PC-9 (cell line): ENCODE data around the gene CUL1. TPM values are rescaled to one million over a fixed set of nuclear protein-coding genes. Genes with fewer than 3 reads are reported as not detected.
"Not testable (repeated sequence)": the region's sequence is repeated elsewhere in the genome, so short reads cannot be mapped to it uniquely, and the experiment has no call there.

Experiments
- BruUV-seq: library from RNA; stranded (reverse); fragments of 400-500 nt; replicated peaks from 2 replicates; lab custom pipeline; 2021; lab: Mats Ljungman, UMichigan
- CTCF ChIA-PET: fragments of 300-600 bp; sonication (Branson Sonifier 250); formaldehyde crosslinking; loops from one replicate; lab custom pipeline; 2022; ENCODE audit warnings: antibody characterized with exemption; lab: Charles Lee
- POLR2A ChIA-PET: fragments of 300-600 bp; sonication (Branson Sonifier 250); formaldehyde crosslinking; loops from one replicate; lab custom pipeline; 2022; ENCODE audit warnings: antibody characterized with exemption; ENCODE audit not compliant: unreplicated experiment; lab: Charles Lee
- DNase-seq, 2 experiments: peaks; one replicate each; pipeline versions ENCODE4 v3.0.0 to v3.0.0-alpha.2; 2015 to 2022; ENCODE audit warnings: mixed read lengths in 1 of 2
- H2AFZ ChIP-seq: fragments of 200-600 bp; sonication (generic); 2 replicates; pipeline ENCODE4 v1.8.1; 2017; ENCODE audit warnings: antibody characterized with exemption
- H3F3A ChIP-seq: fragments of 200-600 bp; sonication (generic); 2 replicates; pipeline ENCODE4 v1.8.1; 2017; ENCODE audit warnings: antibody characterized with exemption, mild to moderate bottlenecking, low read depth; ENCODE audit not compliant: insufficient read depth
- H3K27ac ChIP-seq: fragments of 200-600 bp; sonication (generic); 2 replicates; pipeline ENCODE4 v1.6.1; 2016; ENCODE audit warnings: mixed run types
- H3K27me3 ChIP-seq: fragments of 200-600 bp; sonication (generic); 2 replicates; pipeline ENCODE4 v1.6.1; 2016; ENCODE audit warnings: low read depth, mixed run types; ENCODE audit not compliant: insufficient read depth
- H3K36me3 ChIP-seq: fragments of 200-600 bp; sonication (generic); 2 replicates; pipeline ENCODE4 v1.6.1; 2016; ENCODE audit warnings: low read depth, mixed run types
- H3K4me1 ChIP-seq: fragments of 200-600 bp; sonication (generic); replicated peaks from 2 replicates; pipeline ENCODE4 v1.6.1; 2016; ENCODE audit warnings: mixed run types; ENCODE audit not compliant: insufficient read depth
- H3K4me2 ChIP-seq: fragments of 200-600 bp; sonication (generic); 2 replicates; pipeline ENCODE4 v1.6.1; 2017; ENCODE audit warnings: mixed run types
- H3K4me3 ChIP-seq: fragments of 200-600 bp; sonication (generic); 2 replicates; pipeline ENCODE4 v1.6.1; 2016; ENCODE audit warnings: mixed run types
- H3K79me2 ChIP-seq: fragments of 200-600 bp; sonication (generic); 2 replicates; pipeline ENCODE4 v1.6.1; 2017; ENCODE audit warnings: low read depth, mixed run types
- H3K9me2 ChIP-seq: fragments of 200-600 bp; sonication (generic); 2 replicates; pipeline ENCODE4 v1.8.1; 2017; ENCODE audit warnings: mild to moderate bottlenecking; ENCODE audit not compliant: insufficient read depth
- H3K9me3 ChIP-seq: fragments of 200-600 bp; sonication (generic); 2 replicates; pipeline ENCODE4 v1.8.1; 2016; ENCODE audit warnings: low read depth; ENCODE audit not compliant: insufficient read depth
- H4K20me1 ChIP-seq: fragments of 200-600 bp; sonication (generic); 2 replicates; pipeline ENCODE4 v1.8.1; 2017; ENCODE audit not compliant: insufficient read depth
- CTCF ChIP-seq: fragments of 200-600 bp; sonication (generic); conservative IDR thresholded peaks from 2 replicates; pipeline ENCODE4 v1.6.1; 2017; ENCODE audit warnings: mixed run types, antibody characterized with exemption, mild to moderate bottlenecking, moderate library complexity
- EZH2 ChIP-seq: fragments of 200-600 bp; sonication (generic); IDR thresholded peaks from 2 replicates; pipeline ENCODE4 v1.8.0; 2017; ENCODE audit warnings: antibody characterized with exemption, low read depth
- intact Hi-C: fragments of 100-400 bp; cut with micrococcal nuclease; formaldehyde crosslinking; loops from one replicate; pipeline ENCODE4 v1.10.0; 2022; ENCODE audit not compliant: unreplicated experiment
- total RNA-seq: library from RNA; stranded (reverse); gene quantifications from 2 replicates; pipeline ENCODE4 v1.2.3, GENCODE V29; 2021

CUL1 gene
- total RNA-seq, 1 experiment from 2014 or later, result 78.3 TPM

GRCh38 chr7:148702876-148703670 is 4.4 kb downstream of the CUL1 start:
- Histone ChIP-seq H4K20me1 (peaks cover 79% of the 10 kb centered on the region), H3K9me3 (no peaks in the 10 kb centered on the region), H3K27ac (peak overlapping the region; percentile 2; the same call in 1 of the 2 replicates), H3K4me2 (peak overlapping the region; percentile 86), H3K79me2 (peaks cover 92% of the 10 kb centered on the region), H2AFZ (no peak overlapping the region), H3K36me3 (no peaks in the 10 kb centered on the region), H3K27me3 (no peaks in the 10 kb centered on the region), H3F3A (peaks cover 6% of the 10 kb centered on the region; the same call in 1 of the 2 replicates), H3K9me2 (no peaks in the 10 kb centered on the region), H3K4me3 (no peak overlapping the region), H3K4me1 (peaks cover 49% of the 10 kb centered on the region)
- CTCF ChIA-PET, result interaction anchor here (0.5 kb wide), 1 partner anchor 485 kb away, joined by 3 read pairs; no protein-coding TSS in a partner anchor
- TF ChIP-seq EZH2 (no peak), CTCF (no peak)
- POLR2A ChIA-PET, result no interaction called here
- BruUV-seq, result no TSS peak
- DNase-seq, result peak in 1 of 2 experiments; percentile 68
- intact Hi-C loops, result loop anchor here (1.0 kb wide), 1 partner anchor 14 kb away; no protein-coding TSS in a partner anchor

GRCh38 chr7:148703671-148703962 is 4.9 kb downstream of the CUL1 start:
- intact Hi-C loops, result loop anchor here (1.0 kb wide), 1 partner anchor 14 kb away; no protein-coding TSS in a partner anchor
- DNase-seq, H3K4me3 ChIP-seq, H3K9me2 ChIP-seq, POLR2A ChIA-PET, H3F3A ChIP-seq, H3K9me3 ChIP-seq, H3K27me3 ChIP-seq, BruUV-seq, H3K36me3 ChIP-seq, H3K27ac ChIP-seq, H2AFZ ChIP-seq: not testable (repeated sequence)
- Histone ChIP-seq H3K4me2 (peak overlapping the region; percentile 86; the same call in 1 of the 2 replicates), H3K79me2 (peaks cover 95% of the 10 kb centered on the region), H3K4me1 (peaks cover 49% of the 10 kb centered on the region), H4K20me1 (peaks cover 84% of the 10 kb centered on the region)
- CTCF ChIA-PET, result interaction anchor here (0.5 kb wide), 1 partner anchor 484 kb away, joined by 3 read pairs; no protein-coding TSS in a partner anchor

- TF ChIP-seq CTCF (no peak), EZH2 (no peak)
- peaks cover 6% of the 10 kb centered on the region; the same call in 1 of the 2 replicates for H3F3A ChIP-seq
- DNase-seq, result no peak
- POLR2A ChIA-PET, result interaction anchor here (0.7 kb wide), 1 partner anchor 690 kb away, joined by 3 read pairs; no protein-coding TSS in a partner anchor
- H3K27me3 ChIP-seq, result no peaks in the 10 kb centered on the region
- intact Hi-C loops, result no loop called here
- peaks cover 99% of the 10 kb centered on the region for H3K79me2 ChIP-seq
- H3K36me3 ChIP-seq, result no peaks in the 10 kb centered on the region
- H3K27ac ChIP-seq, result no peak overlapping the region
- H3K9me3 ChIP-seq, result no peaks in the 10 kb centered on the region
- no peaks in the 10 kb centered on the region for H3K9me2 ChIP-seq
- H3K4me3 ChIP-seq, result no peak overlapping the region
- H2AFZ ChIP-seq, result no peak overlapping the region
- H4K20me1 ChIP-seq, result peaks cover 90% of the 10 kb centered on the region
- BruUV-seq, result no TSS peak
- no peak overlapping the region for H3K4me2 ChIP-seq
- CTCF ChIA-PET, result no interaction called here
- H3K4me1 ChIP-seq, result peaks cover 49% of the 10 kb centered on the region
These were observed 5.5 kb downstream of the CUL1 start for GRCh38 chr7:148704189-148704588.
